ENCODE results near the gene PLCD4.

The PLCD4 gene

GRCh38 chr2:218607436-218608115, at the start of gene PLCD4:
Gene PLCD4, plus strand, starts transcription at chr2:218607899. Its CDS starts 7,841 bp downstream, at chr2:218615740.
- peak; percentile 3 for DNase-seq (ENCODE audit: low read depth)
- no peak within 1 kb of the TSS for H3K4me3 ChIP-seq (ENCODE audit: low read length)
- TF ChIP-seq CTCF (conservative IDR thresholded peaks at IDR 0.05; ENCODE audit: low read depth, low read length): no peak

GRCh38 chr2:218557941-218558340, 49.8 kb upstream of the PLCD4 start:
- H3K4me3 ChIP-seq (ENCODE audit: low read length): no peak overlapping the region
- TF ChIP-seq CTCF (conservative IDR thresholded peaks at IDR 0.05; ENCODE audit: low read depth, low read length): no peak
- DNase-seq (ENCODE audit: low read depth): no peak

GRCh38 chr2:218558986-218559385, 48.7 kb upstream of the PLCD4 start:
- TF ChIP-seq CTCF (conservative IDR thresholded peaks at IDR 0.05; ENCODE audit: low read depth, low read length): no peak
- DNase-seq (ENCODE audit: low read depth): no peak
- H3K4me3 ChIP-seq (ENCODE audit: low read length): no peak overlapping the region

- DNase-seq (ENCODE audit: low read depth): no peak
- no peak for TF ChIP-seq CTCF (conservative IDR thresholded peaks at IDR 0.05; ENCODE audit: low read depth, low read length)
- no peak overlapping the region for H3K4me3 ChIP-seq (ENCODE audit: low read length)
Measured at GRCh38 chr2:218564056-218564455, 43.6 kb upstream of the PLCD4 start.

- TF ChIP-seq CTCF (conservative IDR thresholded peaks at IDR 0.05; ENCODE audit: low read depth, low read length): no peak
- no peak overlapping the region for H3K4me3 ChIP-seq (ENCODE audit: low read length)
- no peak for DNase-seq (ENCODE audit: low read depth)
Measured at GRCh38 chr2:218566296-218566695, 41.4 kb upstream of the PLCD4 start.

GRCh38 chr2:218567797-218568189, 39.9 kb upstream of the PLCD4 start:
- TF ChIP-seq CTCF (conservative IDR thresholded peaks at IDR 0.05; ENCODE audit: low read depth, low read length): no peak
- peak overlapping the region; percentile 87 for H3K4me3 ChIP-seq (ENCODE audit: low read length)
- no peak for DNase-seq (ENCODE audit: low read depth)

All from retinal pigment epithelial cell (primary cell).